Right hindlimb (tissue), 1 donor: ENCODE measurements around the gene C2orf42.
"Not testable (repeated sequence)": the region's sequence is repeated elsewhere in the genome, so short reads cannot be mapped to it uniquely, and the experiment has no call there.

Experiments
- DNase-seq: peaks from one replicate; pipeline ENCODE4 v3.0.0-alpha.2; 2018

The C2orf42 gene

DNA sequence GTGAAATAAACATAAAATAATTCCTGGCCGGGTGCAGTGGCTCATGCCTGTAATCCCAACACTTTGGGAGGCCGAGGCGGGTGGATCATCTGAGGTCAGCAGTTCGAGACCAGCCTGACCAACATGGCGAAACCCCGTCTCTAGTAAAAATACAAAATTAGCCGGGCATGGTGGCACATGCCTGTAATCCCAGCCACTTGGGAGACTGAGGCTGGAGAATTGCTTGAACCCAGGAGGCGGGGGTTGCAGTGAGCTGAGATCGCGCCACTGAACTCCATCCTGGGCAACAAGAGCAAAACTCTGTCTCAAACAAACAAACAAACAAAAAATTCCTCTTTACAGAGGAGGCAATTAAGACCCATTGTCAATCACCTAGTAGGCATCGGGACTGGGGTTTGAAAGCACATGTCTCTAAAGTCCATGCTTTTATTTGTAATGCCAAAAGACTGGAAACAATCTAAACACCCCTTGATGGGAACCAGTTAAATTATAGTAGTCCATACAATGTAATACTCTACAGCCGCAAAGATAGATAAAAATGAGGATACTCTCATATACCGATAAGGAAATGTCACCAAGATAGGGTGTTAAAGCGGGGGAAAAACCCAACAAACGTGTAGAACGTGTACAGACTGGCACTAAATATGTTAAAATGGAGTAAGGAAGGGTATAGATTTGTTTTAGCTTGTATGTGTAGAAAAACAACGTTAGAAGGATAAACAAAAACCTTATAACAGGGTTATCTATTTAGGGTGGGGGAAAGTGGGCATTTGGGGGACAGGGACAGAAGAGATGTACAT is 59.3 kb downstream of the C2orf42 start:
- DNase-seq, result not testable (repeated sequence)

DNA sequence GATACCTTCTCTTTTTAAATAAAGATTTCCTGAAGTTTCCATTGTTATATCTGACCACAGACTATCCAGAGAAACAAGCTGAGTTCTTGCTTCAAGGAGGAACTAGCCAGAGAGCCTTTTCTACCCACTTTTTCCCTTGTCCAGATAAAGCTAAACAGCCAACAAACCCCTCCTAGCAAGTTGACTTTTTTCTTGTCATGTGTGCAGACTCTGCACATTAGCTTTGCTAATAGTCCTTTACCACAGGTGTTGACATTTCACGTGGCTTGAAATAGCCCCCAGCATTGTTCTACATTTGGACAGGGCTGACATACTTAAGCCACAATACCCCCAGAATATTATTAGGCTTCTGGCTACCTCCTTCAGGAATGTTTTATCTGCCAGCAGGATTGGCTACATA is 62.8 kb downstream of the C2orf42 start:
- DNase-seq, result no peak

DNA sequence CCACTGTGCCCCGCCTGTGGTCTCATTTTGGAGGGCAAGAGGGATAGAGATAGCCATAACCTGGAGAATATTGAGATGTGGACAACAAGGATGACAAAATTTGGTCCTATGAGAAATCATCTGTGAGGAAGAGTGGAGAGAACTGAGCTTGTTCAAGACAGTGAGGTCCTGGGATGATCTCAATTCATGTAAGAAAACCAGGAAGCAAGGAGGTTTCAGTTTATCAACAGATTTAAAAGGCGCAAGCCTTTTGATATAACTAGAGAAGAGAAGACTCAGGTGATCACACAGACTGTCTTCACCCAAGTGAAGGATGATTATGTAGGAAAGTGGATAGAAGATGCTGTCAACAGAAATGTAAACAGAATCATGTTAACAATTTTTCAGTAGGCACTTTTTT is 64.4 kb downstream of the C2orf42 start:
- no peak for DNase-seq

DNA sequence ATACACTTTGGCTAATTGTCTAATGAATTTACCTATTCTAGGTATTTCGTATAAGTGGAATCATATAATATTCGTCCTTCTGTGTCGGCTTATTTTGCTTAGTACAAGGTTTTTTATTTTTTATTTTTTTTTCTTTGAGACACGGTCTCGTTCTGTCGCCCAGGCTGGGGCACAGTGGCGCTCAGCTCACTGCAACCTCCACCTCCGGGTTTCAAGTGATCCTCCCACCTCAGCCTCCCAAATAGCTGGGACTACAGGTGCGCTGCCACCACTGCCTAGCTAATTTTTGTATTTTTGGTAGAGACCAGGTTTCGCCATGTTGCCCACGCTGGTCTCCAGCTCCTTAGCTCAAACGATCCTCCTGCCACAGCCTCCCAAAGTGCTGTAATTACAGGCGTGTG is 65.3 kb downstream of the C2orf42 start:
- DNase-seq, result no peak

DNA sequence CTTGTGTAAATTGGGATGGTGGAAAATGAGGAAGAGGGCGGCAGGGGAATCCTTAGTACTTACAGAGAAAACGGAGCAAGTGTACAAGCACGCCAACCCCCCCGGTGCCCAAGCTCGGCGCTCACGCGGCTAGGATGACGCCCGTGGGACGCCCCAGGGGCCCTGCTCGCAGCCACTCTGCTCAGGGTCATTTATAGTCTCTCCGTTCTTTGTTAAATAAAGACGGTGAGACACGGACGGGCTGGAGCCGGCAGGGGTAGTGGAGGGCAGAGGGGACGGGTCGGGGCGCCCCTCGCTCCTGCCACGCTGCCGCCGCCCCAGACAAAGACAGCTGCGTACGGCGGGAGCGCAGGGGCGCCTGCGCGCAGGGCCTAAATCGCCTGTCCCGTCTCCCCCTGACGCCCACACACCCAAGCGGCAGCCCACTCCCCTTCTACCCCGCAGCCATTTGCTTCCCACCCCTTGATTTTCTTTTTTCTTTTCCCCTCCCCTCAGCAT is 65.8 kb downstream of the C2orf42 start:
- peak; percentile 74 for DNase-seq

DNA sequence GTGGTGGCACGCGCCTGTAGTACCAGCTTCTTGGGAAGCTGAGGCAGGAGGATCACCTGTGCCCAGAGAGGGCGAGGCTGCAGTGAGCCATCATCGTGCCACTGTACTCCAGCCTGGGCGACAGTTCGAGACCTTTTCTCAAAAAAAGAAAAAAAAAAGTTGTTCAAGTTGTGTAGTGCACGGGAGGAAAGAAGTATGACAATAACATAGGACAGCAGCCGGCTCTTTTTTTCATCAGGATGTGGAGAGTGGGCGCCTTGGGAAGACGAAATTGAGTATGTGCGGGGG is 67.0 kb downstream of the C2orf42 start:
- no peak for DNase-seq

DNA sequence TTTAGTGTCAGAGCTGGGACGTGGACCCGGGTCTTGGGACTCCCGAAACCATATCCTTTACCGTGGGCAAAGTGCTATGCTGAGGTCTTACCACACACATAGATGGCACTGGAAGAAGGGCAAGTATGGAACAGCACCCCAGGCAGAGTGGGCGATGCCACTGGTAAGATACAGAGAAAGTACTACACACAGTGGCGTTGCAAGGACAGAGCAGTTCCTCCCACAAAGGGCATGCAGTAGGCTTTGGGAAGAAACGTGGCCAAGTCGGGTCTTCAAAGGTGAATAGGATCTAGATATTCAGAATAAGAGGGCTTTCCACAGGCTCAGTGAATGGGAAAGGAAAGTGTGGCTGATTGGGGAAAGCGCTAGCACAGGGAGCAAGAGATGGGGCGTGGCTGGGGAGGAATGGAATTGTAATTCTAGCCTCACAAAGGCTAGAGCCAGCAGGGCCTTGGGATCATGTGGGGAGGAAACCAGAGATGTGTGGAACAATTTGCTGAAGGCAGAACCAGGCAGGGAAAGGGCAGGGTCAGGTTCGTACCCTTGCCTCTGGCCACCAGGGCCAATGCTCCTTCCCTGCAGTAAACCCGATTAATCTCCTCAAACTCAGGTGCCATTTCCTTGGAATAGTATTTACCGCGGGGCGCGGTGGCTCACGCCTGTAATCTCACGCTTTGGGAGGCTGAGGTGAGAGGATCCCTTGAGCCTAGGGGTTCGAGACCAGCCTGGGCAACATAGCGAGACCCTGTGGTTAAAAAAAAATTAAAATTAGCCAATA is 67.6 kb downstream of the C2orf42 start:
- DNase-seq, result peak; percentile 90

DNA sequence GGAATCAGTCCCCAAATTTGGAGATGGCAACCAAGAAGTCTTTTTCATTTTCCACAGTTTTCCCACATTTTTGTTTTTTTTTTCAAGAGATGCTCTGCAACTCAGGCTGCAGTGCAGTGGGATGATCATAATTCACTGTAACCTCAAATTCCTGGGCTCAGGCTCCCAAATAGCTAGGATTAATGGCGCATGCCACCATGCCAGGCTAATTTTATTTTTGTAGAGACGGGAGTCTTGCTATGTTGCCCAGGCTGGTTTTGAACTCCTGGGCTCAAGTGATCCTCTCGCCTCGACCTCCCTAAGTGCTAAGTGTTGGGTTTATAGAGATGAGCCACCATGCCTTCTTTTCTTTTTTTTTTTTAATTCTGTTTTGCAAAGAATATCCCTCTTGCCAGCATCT is 68.3 kb downstream of the C2orf42 start:
- no peak for DNase-seq

DNA sequence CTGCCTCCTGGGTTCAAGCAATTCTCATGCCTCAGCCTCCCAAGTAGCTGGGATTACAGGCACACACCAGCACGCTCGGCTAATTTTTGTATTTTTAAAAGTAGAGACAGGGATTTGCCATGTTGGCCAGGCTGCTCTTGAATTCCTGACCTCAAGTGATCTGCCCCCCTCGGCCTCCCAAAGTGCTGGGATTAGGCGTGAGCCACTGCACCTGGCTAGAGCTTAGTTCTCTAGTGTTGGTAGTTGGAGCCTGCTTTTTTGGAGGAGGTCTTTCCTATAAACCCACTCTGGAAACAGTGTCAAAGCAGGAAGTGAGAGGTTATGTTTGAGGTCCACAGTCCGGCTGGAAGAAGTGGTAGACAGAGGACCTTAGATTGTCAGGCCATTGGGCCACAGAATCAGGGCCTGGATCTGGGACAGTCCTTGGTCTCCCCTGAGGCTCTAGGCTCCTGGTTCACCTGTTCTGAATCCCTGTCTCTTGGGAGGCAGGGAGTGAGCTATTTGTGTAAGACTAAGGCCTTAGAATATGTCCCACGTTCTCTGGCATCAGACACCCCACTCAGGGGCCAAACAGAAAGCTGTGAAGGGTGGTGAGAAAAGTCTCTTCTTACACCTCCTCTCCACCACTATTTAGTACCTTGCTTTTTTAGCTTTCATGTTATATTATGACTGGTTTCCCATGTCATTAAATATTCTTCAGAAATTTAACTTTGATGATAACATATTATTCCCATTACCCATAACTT is 69.0 kb downstream of the C2orf42 start:
- no peak for DNase-seq

DNA sequence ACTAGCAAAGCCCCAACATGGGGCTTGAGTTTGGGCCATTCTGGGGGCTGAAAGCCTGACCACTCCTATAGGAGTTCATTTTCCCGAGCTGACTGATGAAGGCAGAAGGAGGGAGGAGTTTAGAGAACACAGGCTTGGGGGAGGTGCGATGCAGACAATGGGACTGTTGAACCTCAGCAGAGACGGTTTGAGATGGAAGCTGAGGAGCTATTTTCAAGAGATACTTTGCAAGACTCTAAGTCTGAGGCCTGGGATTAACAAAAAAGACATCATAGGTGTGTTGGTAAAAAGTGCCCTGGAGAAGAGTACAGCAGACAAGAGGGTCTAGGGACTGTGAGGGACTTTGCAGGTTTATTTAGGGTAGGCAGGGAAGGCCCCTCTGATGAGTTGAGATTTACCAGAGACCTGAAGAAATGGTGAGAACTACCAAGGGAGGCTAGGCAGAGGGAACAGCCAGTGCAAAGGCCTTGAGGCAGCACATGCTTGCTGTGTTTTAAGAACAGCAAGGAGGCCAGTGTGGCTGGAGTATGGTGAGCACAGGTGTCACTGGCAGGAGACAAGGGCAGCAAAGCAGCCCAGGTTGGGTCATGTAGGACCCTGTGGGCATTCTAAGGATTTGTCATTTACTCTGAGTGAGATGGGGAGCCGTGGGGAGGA is 71.9 kb downstream of the C2orf42 start:
- DNase-seq, result no peak

DNA sequence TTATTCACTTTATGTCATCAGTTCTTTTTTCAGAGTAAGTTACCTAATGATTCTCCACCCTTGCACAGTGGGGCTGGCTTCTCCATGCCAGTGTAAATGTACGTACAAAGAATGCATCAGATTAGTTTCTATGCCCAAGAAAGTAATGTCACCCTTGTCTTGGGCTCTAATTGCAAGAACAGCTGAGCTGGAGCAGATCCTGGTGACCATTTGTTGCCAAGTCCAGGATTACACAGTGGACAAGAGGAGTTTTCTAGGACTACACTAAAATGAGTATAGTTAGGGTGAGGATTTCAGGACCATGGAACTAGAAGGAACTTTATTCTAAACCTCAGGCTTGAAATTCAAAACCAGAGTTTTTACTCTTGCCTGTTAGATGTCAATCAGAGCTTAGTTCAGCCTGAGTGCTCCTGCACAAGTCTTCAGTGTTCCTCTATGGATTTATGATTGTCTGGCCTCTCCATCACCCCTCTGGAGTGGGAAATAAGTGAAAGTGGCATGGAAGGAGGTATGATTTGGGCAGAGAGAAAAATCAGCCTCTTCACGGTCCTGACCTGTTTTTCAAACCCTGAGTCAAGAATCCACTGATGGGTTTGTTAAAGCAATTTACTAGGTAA is 73.8 kb downstream of the C2orf42 start:
- peak; percentile 62 for DNase-seq

DNA sequence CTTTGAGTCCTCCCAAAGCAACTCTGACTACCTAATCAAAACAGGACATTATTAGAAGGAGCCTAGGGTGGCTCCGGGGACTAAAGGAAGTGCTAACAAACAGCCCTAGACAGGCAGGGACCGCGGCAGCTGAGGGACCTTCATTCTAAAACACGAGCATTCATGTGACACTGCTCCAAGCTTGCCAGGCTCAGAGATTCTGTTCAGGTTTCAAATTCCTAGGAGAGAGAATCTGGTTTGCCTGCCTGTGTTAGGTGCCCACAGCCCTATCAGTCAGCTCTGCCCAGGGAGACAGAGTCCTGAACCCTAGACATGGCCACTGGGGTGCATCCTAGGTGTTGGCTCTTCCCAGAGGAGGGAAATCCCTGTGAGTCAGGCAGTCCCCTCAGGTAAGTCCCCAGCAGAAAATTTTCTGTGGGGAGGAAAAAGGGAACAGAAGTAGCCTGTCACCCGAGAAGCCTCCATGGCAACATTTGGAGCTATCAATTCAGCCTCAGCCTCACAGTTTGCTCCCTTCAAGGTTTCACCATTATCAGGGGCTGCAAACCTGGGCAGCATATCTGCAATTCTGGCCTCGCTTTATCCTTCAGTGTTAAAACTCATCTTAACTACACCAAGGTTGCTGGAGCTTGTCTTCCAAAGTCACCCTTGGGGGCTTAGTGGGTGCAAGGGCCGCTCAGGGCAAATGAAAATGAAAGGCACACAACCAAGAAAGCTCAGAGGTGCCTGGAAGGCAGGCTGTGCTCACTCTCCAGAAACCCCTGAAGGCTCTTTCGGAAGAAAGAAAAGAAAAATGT is 75.0 kb downstream of the C2orf42 start:
- DNase-seq, result no peak

DNA sequence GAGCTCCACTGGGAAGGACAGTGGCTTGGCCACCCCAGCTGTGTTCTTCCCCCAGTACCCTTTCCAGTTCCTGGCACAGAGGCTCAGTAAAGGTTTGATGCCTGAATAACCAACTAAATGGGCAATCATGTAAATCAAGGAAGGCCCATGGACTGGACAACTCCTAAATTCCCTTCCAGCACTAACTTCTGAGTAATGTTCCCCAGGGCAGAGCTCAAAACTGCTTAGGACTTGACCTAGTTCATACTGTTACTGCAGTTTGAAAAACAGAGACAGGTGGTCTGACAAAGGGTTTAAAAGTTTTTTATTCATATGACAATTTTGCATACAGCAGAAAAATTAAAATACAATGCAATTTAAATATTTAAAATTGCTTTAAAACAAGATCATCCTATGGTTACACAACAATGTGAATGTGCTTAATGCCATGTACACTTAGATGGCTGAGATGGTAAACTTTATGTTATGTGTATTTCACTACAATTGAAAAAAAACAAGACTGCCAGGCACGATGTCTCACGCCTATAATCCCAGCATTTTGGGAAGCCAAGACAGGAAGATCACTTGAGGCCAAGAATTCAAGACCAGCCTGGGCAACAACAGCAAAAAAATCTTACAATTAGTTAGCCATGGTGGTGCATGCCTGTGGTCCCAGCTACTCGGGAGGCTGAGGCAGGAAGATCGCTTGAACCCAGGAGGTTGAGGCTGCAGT is 77.3 kb downstream of the C2orf42 start:
- no peak for DNase-seq

DNA sequence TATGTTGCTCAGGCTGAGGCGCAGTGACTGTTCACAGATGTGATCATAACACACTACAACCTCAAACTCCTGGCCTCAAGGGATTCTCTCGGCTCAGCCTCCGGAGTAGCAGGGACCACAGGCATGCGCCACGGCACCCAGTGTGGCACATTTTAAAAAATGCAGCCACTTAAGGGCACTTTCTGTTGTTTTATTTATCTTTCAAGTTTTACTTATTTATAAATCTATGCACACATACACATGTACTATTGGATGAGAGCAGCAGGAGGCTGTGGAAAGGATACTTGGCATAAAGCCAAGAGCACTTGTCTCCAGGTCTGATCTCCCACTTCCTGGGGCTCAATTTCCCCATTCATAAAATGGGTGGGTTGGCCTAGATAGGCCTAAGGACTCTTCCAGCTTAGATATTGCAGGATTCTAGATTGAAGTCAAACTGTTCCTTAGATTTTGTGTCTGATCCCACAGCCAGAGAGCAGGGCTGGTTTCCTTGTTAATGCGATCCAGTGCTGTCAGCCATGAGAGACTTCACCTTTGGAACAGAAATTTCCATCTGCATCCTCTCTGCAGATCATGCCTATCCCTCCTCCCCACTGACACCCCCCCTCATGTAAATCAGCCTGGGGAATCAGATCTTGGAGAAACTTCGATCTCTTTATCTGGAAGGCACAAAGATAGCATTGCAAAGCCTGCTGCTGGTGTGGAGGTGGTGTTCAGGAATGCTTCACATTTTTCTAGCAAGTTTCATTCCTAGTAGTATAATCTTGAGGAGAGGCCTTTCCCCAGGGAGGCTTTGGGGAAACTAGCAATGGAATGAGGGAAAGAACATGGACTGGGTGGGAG is 78.8 kb downstream of the C2orf42 start:
- DNase-seq, result no peak

DNA sequence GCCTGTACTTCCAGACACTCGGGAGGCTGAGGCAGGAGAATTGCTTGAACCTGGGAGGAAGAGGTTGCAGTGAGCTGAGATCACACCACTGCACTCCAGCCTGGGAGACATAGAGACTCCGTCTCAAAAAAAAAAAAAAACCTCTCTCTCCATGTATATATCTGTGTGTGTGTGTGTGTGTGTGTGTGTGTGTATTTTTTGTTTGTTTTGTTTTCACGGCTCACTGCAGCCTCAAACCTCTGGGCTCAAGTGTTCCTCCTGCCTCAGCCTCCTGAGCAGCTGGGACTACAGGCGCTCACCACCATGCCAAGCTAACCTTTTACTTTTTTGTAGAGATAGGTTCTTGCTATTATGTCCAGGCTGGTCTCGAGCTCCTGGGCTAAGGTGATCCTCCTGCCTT is 80.4 kb downstream of the C2orf42 start:
- not testable (repeated sequence) for DNase-seq

DNA sequence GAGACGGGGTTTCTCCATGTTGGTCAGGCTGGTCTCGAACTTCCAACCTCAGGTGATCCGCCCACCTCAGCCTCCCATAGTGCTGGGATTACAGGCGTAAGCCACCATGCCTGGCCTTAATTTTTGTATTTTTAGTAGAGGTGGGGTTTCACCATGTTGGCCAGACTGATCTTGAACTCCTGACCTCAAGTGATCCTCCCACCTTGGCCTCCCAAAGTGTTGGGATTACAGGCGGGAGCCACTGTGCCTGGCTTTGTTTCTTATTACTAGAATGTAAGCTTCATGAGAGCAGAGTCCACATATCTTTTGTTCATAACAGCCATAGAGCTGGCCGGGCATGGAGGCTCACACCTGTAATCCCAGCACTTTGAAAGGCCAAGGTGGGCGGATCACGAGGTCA is 84.7 kb downstream of the C2orf42 start:
- not testable (repeated sequence) for DNase-seq

DNA sequence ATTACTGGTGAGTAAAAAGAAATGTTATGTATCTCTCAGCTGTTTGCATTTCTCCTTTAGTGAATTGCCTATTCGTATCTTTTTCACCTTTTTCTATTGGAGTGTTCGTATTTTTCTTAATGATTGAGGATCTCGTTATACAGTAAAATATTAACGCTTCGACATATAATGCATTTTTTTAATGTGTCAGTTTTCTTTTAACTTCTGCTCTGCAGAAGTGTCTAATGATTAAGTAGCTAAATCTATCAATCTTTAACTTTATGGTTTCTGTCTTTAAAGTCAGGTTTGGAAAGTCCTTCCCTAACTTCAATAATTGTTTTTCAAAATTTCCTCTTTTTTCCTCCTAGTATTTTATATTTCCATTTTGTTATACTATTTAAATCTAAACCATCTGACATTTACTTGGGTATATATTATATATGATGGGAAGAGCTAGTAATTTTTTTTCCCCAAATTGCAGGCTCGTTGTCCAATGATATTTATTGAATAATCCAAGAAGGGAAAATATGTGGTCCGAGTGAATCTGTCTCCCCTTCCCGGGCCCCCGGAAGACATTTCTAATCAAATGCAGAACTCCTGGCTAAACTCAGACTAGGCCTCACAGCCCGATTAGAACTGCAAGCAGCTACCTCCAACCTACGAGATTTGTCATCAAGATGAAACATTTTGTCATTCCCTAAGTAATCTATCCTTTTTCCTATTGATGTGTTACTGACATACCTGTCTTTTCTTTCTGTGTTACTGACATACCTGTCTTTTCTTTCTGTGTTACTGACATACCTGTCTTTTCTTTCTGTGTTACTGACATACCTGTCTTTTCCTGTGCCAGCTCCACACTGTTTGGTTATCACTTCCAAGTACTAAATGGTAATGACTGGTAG is 86.3 kb downstream of the C2orf42 start:
- peak; percentile 92 for DNase-seq

DNA sequence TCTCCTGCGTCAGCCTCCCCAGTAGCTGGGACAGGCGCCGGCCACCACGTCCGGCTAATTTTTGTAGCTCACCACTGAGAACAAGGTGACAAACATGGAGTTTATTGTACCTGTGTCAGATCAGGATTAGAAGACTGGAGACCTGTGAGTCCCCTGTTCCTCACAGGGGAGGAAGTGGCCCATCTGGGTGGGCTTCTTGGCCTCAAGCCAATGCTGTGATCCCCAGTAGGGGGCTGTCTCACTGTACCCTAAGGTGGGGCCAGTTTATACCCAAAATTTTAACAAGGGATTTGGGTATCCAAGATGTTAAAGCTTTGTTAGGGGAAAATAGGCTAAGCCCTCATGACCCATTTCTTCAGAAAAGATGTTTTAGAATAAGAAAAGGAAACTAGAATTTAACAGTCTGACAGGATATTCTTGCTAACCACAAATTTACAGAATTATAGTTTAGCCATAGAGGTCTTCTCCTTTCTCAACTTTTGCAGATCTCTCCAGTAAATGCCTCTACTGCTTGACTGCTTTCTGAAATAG is 87.2 kb downstream of the C2orf42 start:
- no peak for DNase-seq
